GM12878 (cell line): ENCODE measurements around the gene SH3D19. TPM values are rescaled to one million over a fixed set of nuclear protein-coding genes. Genes with fewer than 3 reads are reported as not detected.

Experiments used
- ATAC-seq: fragments of 200-7000 bp; cut with Tn5 transposase; 3 replicates; pipeline ENCODE4 v1.9.1; 2020; ENCODE audit warnings: mild to moderate bottlenecking, moderate library complexity
- BruUV-seq: library from RNA; stranded (reverse); fragments of 400-500 nt; replicated peaks from 2 replicates; lab custom pipeline; 2021; lab: Mats Ljungman, UMichigan
- CTCF ChIA-PET: fragments of 300-600 bp; sonication (Branson Sonifier 250); formaldehyde crosslinking; extraction: SDS; loops from one replicate; lab custom pipeline; 2021; ENCODE audit warnings: inconsistent platforms; lab: Yijun Ruan, JAX
- POLR2A ChIA-PET: fragments of 350-600 bp; formaldehyde crosslinking; extraction: SDS; loops from one replicate; lab custom pipeline; 2021; ENCODE audit warnings: inconsistent platforms; lab: Charles Lee
- RAD21 ChIA-PET: fragments of 300-600 bp; sonication (Branson Sonifier 250); formaldehyde crosslinking; loops from one replicate; lab custom pipeline; 2023; ENCODE audit warnings: antibody characterized with exemption; ENCODE audit not compliant: unreplicated experiment; lab: Charles Lee
- SMC1A ChIA-PET: fragments of 300-600 bp; sonication (Branson Sonifier 250); formaldehyde crosslinking; loops from one replicate; lab custom pipeline; 2023; ENCODE audit not compliant: unreplicated experiment, uncharacterized antibody; lab: Charles Lee
- DNase-seq: peaks from one replicate; pipeline ENCODE4 v3.0.0-alpha.2; 2011; ENCODE audit warnings: low read depth, low spot score
- FAIRE-seq: peaks from 3 replicates; lab custom pipeline; 2011; peaks lifted over from hg19 to GRCh38; lab: Jason Lieb, UNC
- H2AFZ ChIP-seq: 2 replicates; pipeline ENCODE4 v1.6.0; 2011; ENCODE audit warnings: low read depth, low read length, control low read depth; ENCODE audit not compliant: control insufficient read depth
- H3K27ac ChIP-seq: 2 replicates; pipeline ENCODE4 v1.5.1; 2011; ENCODE audit warnings: control low read depth; ENCODE audit not compliant: control insufficient read depth, insufficient read depth
- H3K27me3 ChIP-seq, 2 experiments: replicated peaks in 1 of 2; 2 replicates each; pipeline versions ENCODE4 v1.6.0 to v1.6.1; 2011; ENCODE audit warnings: low read length in 1 of 2; ENCODE audit not compliant: control insufficient read depth in 2 of 2, insufficient read depth in 2 of 2
- H3K36me3 ChIP-seq, 2 experiments: 2 replicates each; pipeline ENCODE4 v1.5.1; 2011; ENCODE audit warnings: low read length in 1 of 2; ENCODE audit not compliant: control insufficient read depth in 2 of 2, insufficient read depth in 2 of 2
- H3K4me1 ChIP-seq: 2 replicates; pipeline ENCODE4 v1.6.1; 2011; ENCODE audit warnings: mild to moderate bottlenecking, low read length, moderate library complexity, mixed read lengths; ENCODE audit not compliant: control insufficient read depth, insufficient read depth
- H3K4me2 ChIP-seq: 2 replicates; pipeline ENCODE4 v1.6.0; 2011; ENCODE audit warnings: control low read depth; ENCODE audit not compliant: control insufficient read depth, insufficient read depth
- H3K4me3 ChIP-seq: fragments of 200-600 bp; sonication (generic); 2 replicates; pipeline ENCODE4 v1.5.1; 2016
- H3K79me2 ChIP-seq: 2 replicates; pipeline ENCODE4 v1.6.0; 2011; ENCODE audit warnings: low read length; ENCODE audit not compliant: control insufficient read depth, insufficient read depth
- H3K9ac ChIP-seq: 2 replicates; pipeline ENCODE4 v1.8.0; 2011; ENCODE audit warnings: low read length, control low read depth, mixed read lengths; ENCODE audit not compliant: control insufficient read depth, insufficient read depth
- H3K9me3 ChIP-seq: replicated peaks from 3 replicates; pipeline ENCODE4 v1.5.1; 2011; ENCODE audit warnings: mild to moderate bottlenecking, low read length; ENCODE audit not compliant: control insufficient read depth, insufficient read depth
- H4K20me1 ChIP-seq: 2 replicates; pipeline ENCODE4 v1.6.0; 2011; ENCODE audit not compliant: control insufficient read depth, insufficient read depth
- ATF3 ChIP-seq: IDR thresholded peaks from 2 replicates; pipeline ENCODE4 v1.6.1; 2011; ENCODE audit warnings: low read depth, mild to moderate bottlenecking, low read length, moderate library complexity, borderline replicate concordance; ENCODE audit errors: extremely low read depth
- CTCF ChIP-seq, 3 experiments: IDR thresholded peaks in 2 of 3; conservative IDR thresholded peaks in 1 of 3; 2 replicates each; pipeline ENCODE4 v1.5.1; 2011; ENCODE audit warnings: low read depth in 3 of 3, low read length in 3 of 3, mild to moderate bottlenecking in 3 of 3, control low read depth in 2 of 3, moderate library complexity in 2 of 3, inconsistent platforms in 1 of 3, mixed read lengths in 1 of 3; ENCODE audit not compliant: control insufficient read depth in 2 of 3, insufficient read depth in 1 of 3; ENCODE audit errors: extremely low read depth in 1 of 3
- NR2C1 ChIP-seq: fragments of 450-650 bp; IDR thresholded peaks from 2 replicates; pipeline ENCODE4 v1.6.1; 2017; ENCODE audit warnings: antibody characterized with exemption, mild to moderate bottlenecking, moderate library complexity
- POLR2A ChIP-seq: IDR thresholded peaks from 2 replicates; pipeline ENCODE4 v1.6.1; 2011; ENCODE audit warnings: low read depth, mild to moderate bottlenecking, low read length
- SKIL ChIP-seq: fragments of 450-650 bp; IDR thresholded peaks from 2 replicates; pipeline ENCODE4 v1.6.1; 2017; ENCODE audit warnings: mild to moderate bottlenecking, low read depth, inconsistent platforms; ENCODE audit not compliant: poor library complexity, severe bottlenecking
- TAF1 ChIP-seq: IDR thresholded peaks from 2 replicates; pipeline ENCODE4 v1.6.1; 2011; ENCODE audit warnings: mild to moderate bottlenecking, low read depth, low read length, borderline replicate concordance
- WGBS: methylation state at CpG from one replicate; pipeline ENCODE4 v1.1.6; 2016; ENCODE audit warnings: low lambda C conversion rate; ENCODE audit not compliant: insufficient replicate concordance, insufficient coverage; ENCODE audit errors: missing lambda C conversion rate; 5-methylcytosine and 5-hydroxymethylcytosine counted together
- in situ Hi-C: fragments of 300-500 bp; cut with MboI; formaldehyde crosslinking; loops from 9 replicates; pipeline ENCODE4 v1.14.3; 2018; ENCODE audit warnings: mixed read lengths
- intact Hi-C: fragments of 100-400 bp; cut with micrococcal nuclease; formaldehyde crosslinking; loops from one replicate; pipeline ENCODE4 v1.14.2; 2022; ENCODE audit not compliant: unreplicated experiment
- polyA plus RNA-seq, 11 experiments: library from polyadenylated mRNA; depleted of rRNA in 4 of 11; unstranded in 6 of 11; stranded (reverse) in 5 of 11; fragments of >200 nt; fragmentation: Nextera tagmentation in 4 of 11; fragmentation: Illumina TruSeq in 1 of 11; extraction: Ambion mirVana in 4 of 11; extraction: Trizol in 1 of 11; gene quantifications; 1 replicate in 1 of 11; 2 replicates in 10 of 11; pipeline versions ENCODE4 v1.2.1 to v1.2.3, GENCODE V29; 2011 to 2016; ENCODE audit warnings: inconsistent platforms in 2 of 11, missing spikeins in 2 of 11, low read depth in 1 of 11
- total RNA-seq, 4 experiments: library from RNA; depleted of rRNA in 3 of 4; stranded (reverse); fragments of >200 nt in 3 of 4; fragmentation: Illumina TruSeq in 1 of 4; extraction: Trizol in 1 of 4; gene quantifications; 2 replicates each; pipeline versions ENCODE4 v1.2.1 to v1.2.3, GENCODE V29; 2013 to 2021

SH3D19 gene
- total and polyA plus RNA-seq, 10 of the 15 experiments (the other 5 are each of a cell fraction or from before 2014, with no cell fraction given), result 0.03 to 6.9 (median 0.33) TPM; not detected in 3

- FAIRE-seq, result no peak
- CTCF ChIA-PET, result interaction anchor here (1.3 kb wide), 1 partner anchor 27 kb away, joined by 4 read pairs; no protein-coding TSS in a partner anchor
- BruUV-seq, result no TSS peak
- no peak overlapping the region for H2AFZ ChIP-seq
- H3K4me1 ChIP-seq, result no peaks in the 10 kb centered on the region
- RAD21 ChIA-PET, result no interaction called here
- no peaks in the 10 kb centered on the region for H4K20me1 ChIP-seq
- H3K27ac ChIP-seq, result no peak overlapping the region
- H3K9me3 ChIP-seq, result no peaks in the 10 kb centered on the region
- no peaks in the 10 kb centered on the region for H3K27me3 ChIP-seq
- no peak for TF ChIP-seq POLR2A
- TF ChIP-seq, all 136 proteins: peak for 0
- WGBS, result 17% methylated on average over 3 of the region's 3 CpGs
- no peaks in the 10 kb centered on the region for H3K79me2 ChIP-seq
- DNase-seq (no peak), ATAC-seq (no peak)
- no peak overlapping the region for H3K4me3 ChIP-seq
- in situ Hi-C loops, result no loop called here
- intact Hi-C loops, result no loop called here
- ChIA-PET POLR2A (no interaction called here), SMC1A (interaction anchor here (1.2 to 1.7 kb wide), 3 partner anchors 14 to 165 kb away, joined by 3 read pairs; no protein-coding TSS in a partner anchor)
- H3K4me2 ChIP-seq, result no peak overlapping the region
- no peak overlapping the region for H3K9ac ChIP-seq
- no peaks in the 10 kb centered on the region for H3K36me3 ChIP-seq
Measured at GRCh38 chr4:151143811-151144210, 181.6 kb downstream of the SH3D19 start.

- Histone ChIP-seq H3K36me3 (no peaks in the 10 kb centered on the region), H3K9me3 (no peaks in the 10 kb centered on the region), H3K4me2 (no peak overlapping the region), H3K27me3 (no peaks in the 10 kb centered on the region), H3K4me3 (no peak overlapping the region), H3K4me1 (no peaks in the 10 kb centered on the region), H3K79me2 (no peaks in the 10 kb centered on the region), H4K20me1 (no peaks in the 10 kb centered on the region), H3K27ac (no peak overlapping the region), H2AFZ (no peak overlapping the region), H3K9ac (no peak overlapping the region)
- ChIA-PET CTCF (no interaction called here), POLR2A (no interaction called here), RAD21 (no interaction called here), SMC1A (no interaction called here)
- ATAC-seq, result peak; percentile 36; the same call in 1 of the 3 replicates
- no peak for TF ChIP-seq ATF3
- no peak for TF ChIP-seq TAF1
- TF ChIP-seq SKIL, result no peak
- TF ChIP-seq NR2C1, result no peak
- TF ChIP-seq CTCF (IDR thresholded peaks at IDR 0.05 in 2 of 3, conservative IDR thresholded peaks at IDR 0.05 in 1 of 3; ENCODE audit: control insufficient read depth in 2 of 3, extremely low read depth in 1 of 3, insufficient read depth in 1 of 3, low read depth in 3 of 3, low read length in 3 of 3), result no peak
- in situ Hi-C loops (no loop called here), intact Hi-C loops (no loop called here)
- FAIRE-seq, result no peak
- 4% methylated on average over 2 of the region's 2 CpGs for WGBS
- DNase-seq, result no peak
- no TSS peak for BruUV-seq
Measured at GRCh38 chr4:151143162-151143561, 182.2 kb downstream of the SH3D19 start.
